GM21423 (cell line): ENCODE measurements around the gene RDH16.

ENCODE experiments used
- ATAC-seq: cut with Tn5 transposase; IDR thresholded peaks from one replicate; pipeline ENCODE4 v1.9.1; 2021; ENCODE audit warnings: mild to moderate bottlenecking, moderate library complexity; ENCODE audit not compliant: unreplicated experiment

RDH16 gene, protein sequence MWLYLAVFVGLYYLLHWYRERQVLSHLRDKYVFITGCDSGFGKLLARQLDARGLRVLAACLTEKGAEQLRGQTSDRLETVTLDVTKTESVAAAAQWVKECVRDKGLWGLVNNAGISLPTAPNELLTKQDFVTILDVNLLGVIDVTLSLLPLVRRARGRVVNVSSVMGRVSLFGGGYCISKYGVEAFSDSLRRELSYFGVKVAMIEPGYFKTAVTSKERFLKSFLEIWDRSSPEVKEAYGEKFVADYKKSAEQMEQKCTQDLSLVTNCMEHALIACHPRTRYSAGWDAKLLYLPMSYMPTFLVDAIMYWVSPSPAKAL

GRCh38 chr12:56957229-56958052 is at the start of gene RDH16:
Gene RDH16, minus strand, starts transcription at chr12:56957608. Its CDS starts 146 bp downstream, at chr12:56957462.
- no peak for ATAC-seq

GRCh38 chr12:57006809-57007475 is 49.5 kb upstream of the RDH16 start:
- ATAC-seq: no peak

- peak; percentile 71 for ATAC-seq
Measured at GRCh38 chr12:57005980-57006808, 48.8 kb upstream of the RDH16 start, which contains the start of gene ZBTB39. Gene ZBTB39, minus strand, starts transcription at chr12:57006546. Its CDS starts 1,629 bp downstream, at chr12:57004917.

GRCh38 chr12:57004651-57005050 is 47.2 kb upstream of the RDH16 start:
- no peak for ATAC-seq

DNA sequence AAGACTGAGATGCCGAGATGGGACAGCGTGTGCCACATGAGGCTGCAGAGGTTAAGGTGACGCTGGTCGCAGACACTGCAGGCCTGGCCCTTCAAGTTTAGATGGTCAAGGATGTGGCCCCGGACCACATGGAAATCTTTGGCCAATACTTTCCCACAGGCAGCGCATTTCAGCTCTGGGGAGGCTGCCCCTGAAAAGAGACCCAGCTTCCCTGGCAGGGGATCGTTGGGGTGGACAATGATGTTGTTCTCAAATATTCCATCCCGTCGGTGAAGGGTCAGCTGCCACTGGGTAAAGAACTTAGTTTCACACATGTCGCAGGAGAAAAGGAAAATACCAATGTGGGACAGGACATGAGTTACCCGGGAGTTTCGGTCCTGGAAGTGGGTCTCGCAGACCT is 46.0 kb upstream of the RDH16 start:
- no peak for ATAC-seq

DNA sequence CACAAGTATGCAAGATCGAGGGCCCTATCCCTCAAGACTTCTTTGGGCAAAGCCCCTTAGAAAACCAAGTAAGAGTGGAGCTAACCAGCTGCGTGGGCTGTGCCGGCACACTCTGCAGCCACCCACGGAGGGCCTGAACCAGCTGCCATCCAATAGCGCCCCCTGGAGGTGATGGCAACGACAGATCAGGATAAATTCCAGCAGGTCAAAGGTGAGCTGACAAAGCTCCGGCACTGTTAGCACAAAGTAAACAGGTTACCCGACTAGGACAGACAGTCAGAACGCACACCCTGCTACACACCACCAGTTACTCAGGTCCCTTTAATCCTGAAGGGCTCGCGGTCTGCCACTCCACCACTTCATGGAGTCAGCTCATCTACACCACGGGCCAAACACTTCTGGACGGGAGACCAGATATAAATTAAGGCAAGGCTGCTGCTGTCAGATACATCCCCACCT is 44.1 kb upstream of the RDH16 start:
- no peak for ATAC-seq

GRCh38 chr12:57000393-57000792 is 43.0 kb upstream of the RDH16 start:
- no peak for ATAC-seq

- ATAC-seq: no peak
Measured at GRCh38 chr12:56999456-56999855, 42.0 kb upstream of the RDH16 start.

GRCh38 chr12:56998981-56999380 is 41.6 kb upstream of the RDH16 start:
- ATAC-seq: peak; percentile 79

GRCh38 chr12:56998316-56998715 is 40.9 kb upstream of the RDH16 start:
- no peak for ATAC-seq

GRCh38 chr12:56996793-56997545 is 39.6 kb upstream of the RDH16 start:
- no peak for ATAC-seq

- no peak for ATAC-seq
Measured at GRCh38 chr12:56995930-56996496, 38.6 kb upstream of the RDH16 start.

DNA sequence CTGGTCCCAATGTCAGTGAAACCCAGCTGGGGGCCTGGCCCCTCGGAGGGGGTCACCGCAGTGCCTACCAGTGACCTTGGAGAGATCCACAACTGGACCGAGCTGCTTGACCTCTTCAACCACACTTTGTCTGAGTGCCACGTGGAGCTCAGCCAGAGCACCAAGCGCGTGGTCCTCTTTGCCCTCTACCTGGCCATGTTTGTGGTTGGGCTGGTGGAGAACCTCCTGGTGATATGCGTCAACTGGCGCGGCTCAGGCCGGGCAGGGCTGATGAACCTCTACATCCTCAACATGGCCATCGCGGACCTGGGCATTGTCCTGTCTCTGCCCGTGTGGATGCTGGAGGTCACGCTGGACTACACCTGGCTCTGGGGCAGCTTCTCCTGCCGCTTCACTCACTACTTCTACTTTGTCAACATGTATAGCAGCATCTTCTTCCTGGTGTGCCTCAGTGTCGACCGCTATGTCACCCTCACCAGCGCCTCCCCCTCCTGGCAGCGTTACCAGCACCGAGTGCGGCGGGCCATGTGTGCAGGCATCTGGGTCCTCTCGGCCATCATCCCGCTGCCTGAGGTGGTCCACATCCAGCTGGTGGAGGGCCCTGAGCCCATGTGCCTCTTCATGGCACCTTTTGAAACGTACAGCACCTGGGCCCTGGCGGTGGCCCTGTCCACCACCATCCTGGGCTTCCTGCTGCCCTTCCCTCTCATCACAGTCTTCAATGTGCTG is 38.0 kb upstream of the RDH16 start:
- ATAC-seq: no peak

DNA sequence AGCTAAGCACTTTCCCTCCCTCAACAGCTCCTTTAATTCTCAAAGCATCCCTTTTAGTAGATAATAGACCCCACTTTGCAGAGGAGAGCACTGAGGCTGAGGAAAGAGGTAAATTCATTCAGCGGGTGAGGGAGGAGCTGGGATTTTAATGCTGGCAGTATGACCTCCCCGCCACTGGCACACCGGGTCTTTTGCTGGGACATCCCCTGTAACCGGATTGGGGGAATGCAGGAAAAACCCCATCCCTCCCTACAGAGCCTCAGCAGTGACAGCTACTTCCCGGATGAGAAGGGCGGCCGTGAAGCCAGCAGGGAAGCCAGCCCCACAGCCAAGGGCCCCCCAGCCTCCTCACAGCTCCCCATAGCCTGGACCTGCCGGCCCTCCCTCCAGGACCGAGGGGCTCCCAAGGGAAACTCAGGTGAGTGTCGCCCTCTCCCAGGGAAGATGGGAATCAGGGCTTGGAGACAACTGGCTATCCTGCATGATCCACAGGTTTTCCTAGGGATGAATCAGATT is 36.9 kb upstream of the RDH16 start:
- ATAC-seq: no peak

DNA sequence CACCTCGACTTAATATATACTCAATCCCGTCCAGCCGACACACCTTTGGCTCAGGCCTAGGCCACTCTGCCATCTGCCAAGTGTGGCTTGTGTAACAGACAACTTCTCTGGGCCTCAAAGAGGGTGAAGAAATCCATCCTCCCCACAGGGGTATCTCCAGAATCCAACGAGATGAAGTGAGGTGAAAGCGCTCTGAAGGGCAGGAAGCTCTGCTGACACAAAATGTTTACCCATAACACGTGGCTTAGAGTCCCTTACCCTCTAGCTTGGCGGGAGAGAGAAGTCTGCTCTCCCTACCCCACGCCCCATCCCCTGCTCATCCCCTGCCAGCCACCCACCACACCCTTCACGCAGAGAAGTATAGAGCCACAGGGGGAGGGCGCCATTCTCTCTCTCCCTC is 35.9 kb upstream of the RDH16 start:
- ATAC-seq: no peak

- ATAC-seq: no peak
Measured at GRCh38 chr12:56991319-56992246, 34.2 kb upstream of the RDH16 start.

GRCh38 chr12:56990648-56991318 is 33.4 kb upstream of the RDH16 start:
- no peak for ATAC-seq
